Keratinocyte (primary cell): Measurements from ENCODE around the gene CHST15. TPM values are rescaled to one million over a fixed set of nuclear protein-coding genes. Genes with fewer than 3 reads are reported as not detected.

Source experiments
- DNase-seq: peaks from one replicate; pipeline ENCODE4 v3.0.0-alpha.2; 2011; ENCODE audit warnings: low read depth, missing footprints, low spot score
- FAIRE-seq: peaks from 2 replicates; lab custom pipeline; 2011; peaks lifted over from hg19 to GRCh38; lab: Jason Lieb, UNC
- H2AFZ ChIP-seq: 2 replicates; pipeline ENCODE4 v1.6.0; 2012; ENCODE audit warnings: low read length, control low read depth, inconsistent platforms; ENCODE audit not compliant: control insufficient read depth
- H3K27ac ChIP-seq: 2 replicates; pipeline ENCODE4 v1.5.1; 2011; ENCODE audit warnings: low read length; ENCODE audit not compliant: control insufficient read depth, insufficient read depth
- H3K27me3 ChIP-seq: 3 replicates; pipeline ENCODE4 v1.6.0; 2011; ENCODE audit warnings: low read length; ENCODE audit not compliant: control insufficient read depth, insufficient read depth; ENCODE audit errors: extremely low read depth
- H3K36me3 ChIP-seq, 2 experiments: 2 replicates in 1 of 2; 3 replicates in 1 of 2; pipeline ENCODE4 v1.5.1; 2011; ENCODE audit warnings: low read length in 2 of 2, mild to moderate bottlenecking in 1 of 2; ENCODE audit not compliant: control insufficient read depth in 2 of 2, insufficient read depth in 2 of 2; ENCODE audit errors: extremely low read depth in 1 of 2
- H3K4me1 ChIP-seq: 3 replicates; pipeline ENCODE4 v1.5.1; 2011; ENCODE audit warnings: low read length; ENCODE audit not compliant: control insufficient read depth, insufficient read depth; ENCODE audit errors: extremely low read depth
- H3K4me2 ChIP-seq: 3 replicates; pipeline ENCODE4 v1.6.0; 2011; ENCODE audit warnings: low read depth, low read length; ENCODE audit not compliant: control insufficient read depth, insufficient read depth; ENCODE audit errors: extremely low read depth
- H3K4me3 ChIP-seq, 3 experiments: fragments of 200-600 bp in 1 of 3; sonication (generic) in 1 of 3; 2 replicates in 2 of 3; 3 replicates in 1 of 3; pipeline ENCODE4 v1.5.1; 2011 to 2016; ENCODE audit warnings: low read length in 3 of 3, mild to moderate bottlenecking in 3 of 3, control low read depth in 2 of 3, inconsistent platforms in 1 of 3, low read depth in 1 of 3, mixed read lengths in 1 of 3, mixed run types in 1 of 3, moderate library complexity in 1 of 3; ENCODE audit not compliant: control insufficient read depth in 2 of 3, insufficient read depth in 2 of 3; ENCODE audit errors: extremely low read depth in 1 of 3
- H3K79me2 ChIP-seq: 2 replicates; pipeline ENCODE4 v1.6.0; 2012; ENCODE audit warnings: low read length; ENCODE audit not compliant: control insufficient read depth, insufficient read depth
- H3K9ac ChIP-seq: 3 replicates; pipeline ENCODE4 v1.6.0; 2011; ENCODE audit warnings: low read length; ENCODE audit not compliant: control insufficient read depth, insufficient read depth; ENCODE audit errors: extremely low read depth
- H3K9me1 ChIP-seq: 3 replicates; pipeline ENCODE4 v1.6.0; 2011; ENCODE audit warnings: low read length; ENCODE audit not compliant: control insufficient read depth, insufficient read depth; ENCODE audit errors: extremely low read depth
- H3K9me3 ChIP-seq: 2 replicates; pipeline ENCODE4 v1.5.1; 2012; ENCODE audit warnings: low read depth, low read length; ENCODE audit not compliant: control insufficient read depth
- H4K20me1 ChIP-seq: 3 replicates; pipeline ENCODE4 v1.6.0; 2011; ENCODE audit warnings: low read length; ENCODE audit not compliant: control insufficient read depth, insufficient read depth; ENCODE audit errors: extremely low read depth
- CTCF ChIP-seq, 3 experiments: IDR thresholded peaks in 1 of 3; conservative IDR thresholded peaks in 1 of 3; optimal IDR thresholded peaks in 1 of 3; 2 replicates in 2 of 3; 3 replicates in 1 of 3; pipeline versions ENCODE3 to v1.5.1; 2011; ENCODE audit warnings: low read length in 3 of 3, mild to moderate bottlenecking in 3 of 3, moderate library complexity in 2 of 3, control low read depth in 1 of 3, inconsistent platforms in 1 of 3; ENCODE audit not compliant: insufficient read depth in 2 of 3; ENCODE audit errors: extremely low read depth in 1 of 3
- EZH2 ChIP-seq: IDR thresholded peaks from one replicate; pipeline ENCODE4 v1.6.1; 2012; ENCODE audit warnings: inconsistent platforms, mild to moderate bottlenecking, low read length, moderate library complexity
- dilution Hi-C: fragments of 300-500 bp; cut with MboI; formaldehyde crosslinking; loops from one replicate; pipeline ENCODE4 v1.7.0; 2020; ENCODE audit warnings: low sequenced_read_pairs; ENCODE audit not compliant: extremely low pct_ligation_motif_present
- polyA plus RNA-seq, 5 experiments: library from polyadenylated mRNA; depleted of rRNA in 3 of 5; stranded (reverse) in 3 of 5; stranded (forward) in 1 of 5; unstranded in 1 of 5; fragments of >200 nt; gene quantifications; 1 replicate in 1 of 5; 2 replicates in 3 of 5; 3 replicates in 1 of 5; pipeline versions ENCODE4 v1.2.1 to v1.2.3, GENCODE V29; 2011 to 2012; ENCODE audit warnings: missing spikeins in 2 of 5, low read depth in 1 of 5, low replicate concordance in 1 of 5

Gene CHST15
- polyA plus RNA-seq, 1 donor (not counting 4 experiments of a cell fraction or from before 2014, with no cell fraction given), result 24.5 TPM

DNA sequence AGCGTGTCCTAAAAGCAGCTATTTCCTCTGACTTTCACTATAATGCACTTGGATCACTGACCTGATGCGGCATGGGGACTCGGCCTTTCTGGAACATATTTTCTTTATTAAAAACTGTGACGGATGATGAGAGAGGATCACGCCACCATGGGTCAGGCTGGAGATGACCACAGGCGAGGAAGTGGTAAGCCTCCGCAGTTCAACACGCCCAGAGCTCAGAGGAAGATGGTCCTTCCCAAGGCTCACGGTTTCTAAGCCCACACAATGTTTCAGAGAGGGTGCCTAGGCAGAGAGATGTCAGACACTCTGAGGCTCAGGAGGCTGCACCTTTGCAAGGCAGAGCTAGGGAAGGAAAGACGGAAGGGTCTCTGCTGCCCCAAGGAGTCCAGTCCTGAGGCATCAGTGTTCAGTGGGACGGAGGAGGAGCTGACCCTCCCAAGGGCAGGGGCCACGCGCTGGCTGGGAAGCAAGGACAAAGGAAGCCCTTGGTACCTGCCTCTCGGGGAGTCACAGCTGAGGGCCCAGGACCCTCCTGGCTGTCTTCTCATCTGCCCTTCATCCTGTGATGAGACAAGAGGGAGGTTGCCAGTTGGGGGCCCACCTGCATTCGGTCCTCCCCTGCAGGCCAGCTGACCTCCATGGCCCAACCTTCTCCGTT lies 9.5 kb downstream of the CHST15 start:
- H3K9ac ChIP-seq, result no peak overlapping the region
- H3K36me3 ChIP-seq, result peaks cover 0 to 9% of the 10 kb centered on the region in 2 experiments
- H3K27ac ChIP-seq, result no peak overlapping the region
- dilution Hi-C loops, result no loop called here
- peaks cover 80% of the 10 kb centered on the region for H3K79me2 ChIP-seq
- no peak overlapping the region for H2AFZ ChIP-seq
- no peak overlapping the region for H3K4me2 ChIP-seq
- no peak overlapping the region for H3K4me3 ChIP-seq
- no peaks in the 10 kb centered on the region for H3K27me3 ChIP-seq
- peaks cover 21% of the 10 kb centered on the region for H4K20me1 ChIP-seq
- H3K9me1 ChIP-seq, result peaks cover 12% of the 10 kb centered on the region
- FAIRE-seq (no peak), DNase-seq (no peak)
- no peaks in the 10 kb centered on the region for H3K9me3 ChIP-seq
- peaks cover 19% of the 10 kb centered on the region for H3K4me1 ChIP-seq
- no peak for TF ChIP-seq EZH2
- no peak for TF ChIP-seq CTCF (optimal IDR thresholded peaks at IDR 0.05 in 1 of 3, IDR thresholded peaks at IDR 0.05 in 1 of 3, conservative IDR thresholded peaks at IDR 0.05 in 1 of 3; ENCODE audit: extremely low read depth in 1 of 3, insufficient read depth in 2 of 3, low read length in 3 of 3)

GRCh38 chr10:124083047-124083739 lies 10.2 kb downstream of the CHST15 start:
- no peak for DNase-seq
- FAIRE-seq, result no peak
- H3K9ac ChIP-seq, result no peak overlapping the region
- no peak overlapping the region for H2AFZ ChIP-seq
- no peak overlapping the region for H3K4me3 ChIP-seq
- no peaks in the 10 kb centered on the region for H3K27me3 ChIP-seq
- dilution Hi-C loops, result no loop called here
- no peak overlapping the region for H3K4me2 ChIP-seq
- H3K79me2 ChIP-seq, result peaks cover 86% of the 10 kb centered on the region
- H3K27ac ChIP-seq, result no peak overlapping the region
- peaks cover 12% of the 10 kb centered on the region for H3K4me1 ChIP-seq
- H3K9me1 ChIP-seq, result peaks cover 8% of the 10 kb centered on the region
- H3K9me3 ChIP-seq, result no peaks in the 10 kb centered on the region
- H3K36me3 ChIP-seq, result peaks cover 0 to 9% of the 10 kb centered on the region in 2 experiments
- TF ChIP-seq EZH2, result no peak
- no peak for TF ChIP-seq CTCF (optimal IDR thresholded peaks at IDR 0.05 in 1 of 3, IDR thresholded peaks at IDR 0.05 in 1 of 3, conservative IDR thresholded peaks at IDR 0.05 in 1 of 3; ENCODE audit: extremely low read depth in 1 of 3, insufficient read depth in 2 of 3, low read length in 3 of 3)
- H4K20me1 ChIP-seq, result peaks cover 24% of the 10 kb centered on the region
